HG03378 (cell line): ENCODE data around the gene PELO.
"Not testable (repeated sequence)": the region's sequence is repeated elsewhere in the genome, so short reads cannot be mapped to it uniquely, and the experiment has no call there.

Experiments used
- ATAC-seq: cut with Tn5 transposase; IDR thresholded peaks from one replicate; pipeline ENCODE4 v1.9.1; 2021; ENCODE audit warnings: mild to moderate bottlenecking, moderate library complexity; ENCODE audit not compliant: unreplicated experiment

Gene PELO, protein sequence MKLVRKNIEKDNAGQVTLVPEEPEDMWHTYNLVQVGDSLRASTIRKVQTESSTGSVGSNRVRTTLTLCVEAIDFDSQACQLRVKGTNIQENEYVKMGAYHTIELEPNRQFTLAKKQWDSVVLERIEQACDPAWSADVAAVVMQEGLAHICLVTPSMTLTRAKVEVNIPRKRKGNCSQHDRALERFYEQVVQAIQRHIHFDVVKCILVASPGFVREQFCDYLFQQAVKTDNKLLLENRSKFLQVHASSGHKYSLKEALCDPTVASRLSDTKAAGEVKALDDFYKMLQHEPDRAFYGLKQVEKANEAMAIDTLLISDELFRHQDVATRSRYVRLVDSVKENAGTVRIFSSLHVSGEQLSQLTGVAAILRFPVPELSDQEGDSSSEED

DNA sequence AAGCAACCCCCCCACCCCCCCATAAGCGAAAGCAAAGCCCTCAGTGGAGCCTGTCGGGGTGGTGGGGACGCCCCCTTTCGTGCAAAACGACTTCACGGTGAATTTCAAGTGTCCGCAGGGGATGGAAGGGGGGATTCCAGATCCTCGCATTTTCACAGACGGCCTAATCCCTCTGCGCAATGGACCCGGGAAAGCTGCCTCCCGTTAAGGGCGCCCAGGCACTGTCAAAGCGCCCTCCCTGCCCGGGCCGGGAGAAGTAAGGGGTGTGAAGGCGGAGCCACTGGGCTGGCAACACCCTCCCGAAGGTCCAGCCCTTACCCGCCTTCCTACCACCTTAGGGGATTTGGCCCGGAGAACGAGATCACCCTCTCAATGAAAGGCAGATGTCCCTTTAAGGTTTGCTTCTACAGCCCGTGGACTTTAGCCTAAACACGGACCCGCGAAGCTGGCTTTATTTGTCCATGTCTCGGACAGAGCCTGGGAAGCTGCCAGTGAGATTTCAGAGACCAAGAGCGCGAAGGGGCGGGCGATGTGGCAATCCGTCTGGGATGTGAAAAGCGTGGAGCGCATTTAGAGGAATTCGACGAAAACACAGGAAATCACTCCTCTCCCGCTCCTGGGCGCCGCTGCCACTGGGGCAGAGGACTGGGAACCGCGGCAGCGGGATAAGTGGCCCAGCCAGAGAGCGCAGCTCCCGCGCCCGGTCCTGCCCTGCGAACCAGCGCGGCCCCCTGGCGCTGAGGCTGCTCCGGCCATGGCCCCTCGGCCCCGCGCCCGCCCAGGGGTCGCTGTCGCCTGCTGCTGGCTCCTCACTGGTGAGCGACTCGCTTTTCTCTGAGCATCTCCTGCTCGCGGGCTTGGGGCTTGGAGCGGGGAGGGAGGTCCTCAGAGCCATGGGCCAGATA is at the start of gene PELO, which contains the start of gene ITGA1:
Gene PELO (plus strand): TSS at position 317 of the 905 bp plus-strand sequence. CDS start 12,479 bp downstream, outside the sequence.
Gene ITGA1 (plus strand): TSS at position 317 of the 905 bp plus-strand sequence. CDS start 438 bp downstream, at position 755.
- peak; percentile 74 for ATAC-seq

DNA sequence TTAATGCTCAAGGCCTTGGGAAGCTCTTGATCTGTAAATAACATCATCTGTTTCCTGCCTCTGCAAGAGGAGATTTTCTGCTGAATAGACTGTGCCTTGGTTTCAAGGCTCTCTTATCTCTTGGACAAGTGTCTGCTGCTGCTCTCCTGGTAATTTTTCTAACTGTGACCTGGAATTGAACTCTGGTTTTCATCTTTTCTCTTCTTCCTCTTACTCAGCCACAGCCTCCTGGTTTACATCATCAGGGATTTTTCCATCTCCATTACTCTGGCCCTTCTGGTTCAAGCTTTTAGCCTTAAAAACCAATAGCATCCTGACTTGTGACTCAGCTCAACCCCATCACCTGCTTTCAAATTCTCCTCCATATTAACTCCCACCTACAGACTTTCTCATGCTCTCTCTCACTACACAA is 49.6 kb upstream of the PELO start:
- ATAC-seq, result peak; percentile 70

DNA sequence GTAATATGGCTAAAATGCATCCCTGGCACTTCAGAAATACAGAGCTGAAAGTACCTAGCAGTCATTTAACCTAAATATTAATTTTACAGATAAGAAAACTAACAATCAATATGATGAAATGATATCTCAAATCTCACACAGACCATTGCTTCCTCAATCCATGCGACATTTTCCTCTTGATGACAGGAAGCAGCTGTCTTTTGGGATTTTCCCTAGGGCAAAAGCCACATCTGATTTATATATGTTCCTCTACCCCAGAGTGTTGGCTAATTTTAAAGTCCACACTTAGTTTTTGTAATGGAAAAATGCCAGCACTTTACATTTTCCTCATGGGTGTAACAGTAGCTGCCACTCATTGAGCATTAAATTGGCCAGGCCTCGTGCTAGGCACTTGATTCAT is 47.7 kb upstream of the PELO start:
- ATAC-seq, result no peak

DNA sequence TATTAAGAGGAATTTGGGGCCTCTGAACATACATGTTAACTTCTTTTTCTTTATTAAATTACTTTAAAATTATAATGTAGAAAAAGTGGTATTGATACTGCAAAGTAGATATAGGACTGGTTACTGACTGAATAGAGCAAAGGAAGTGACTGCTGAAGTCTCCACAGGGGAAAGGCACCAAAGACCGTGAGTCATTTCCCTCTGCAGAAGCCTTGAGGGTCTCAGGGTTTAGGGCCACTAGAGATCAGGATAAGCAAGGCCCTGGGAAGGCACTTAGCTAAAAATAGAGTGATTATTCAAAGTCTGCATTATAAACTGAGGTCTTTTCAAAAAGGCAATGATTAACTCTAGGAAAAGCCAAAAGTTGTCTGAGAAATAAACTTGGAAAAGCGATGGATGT is 44.7 kb upstream of the PELO start:
- no peak for ATAC-seq

DNA sequence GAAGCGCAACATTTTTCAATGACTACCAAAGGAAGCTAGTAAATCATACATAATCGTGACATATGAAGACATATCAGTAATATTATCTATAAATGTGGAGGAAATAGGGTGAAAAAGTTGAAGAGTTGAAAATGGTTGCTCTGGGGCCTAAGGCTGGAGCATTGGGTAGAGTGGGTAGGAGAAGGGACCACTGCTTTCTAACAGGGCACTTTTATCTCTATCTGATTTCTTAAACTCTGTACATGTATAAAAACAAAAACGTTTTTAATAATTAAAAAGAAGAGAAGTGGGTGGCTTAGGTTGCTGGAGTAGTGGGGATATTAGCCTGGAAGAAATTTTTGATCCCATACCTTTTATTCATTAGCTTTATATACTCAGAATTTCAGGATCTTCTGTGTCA is 44.2 kb upstream of the PELO start:
- ATAC-seq, result no peak

DNA sequence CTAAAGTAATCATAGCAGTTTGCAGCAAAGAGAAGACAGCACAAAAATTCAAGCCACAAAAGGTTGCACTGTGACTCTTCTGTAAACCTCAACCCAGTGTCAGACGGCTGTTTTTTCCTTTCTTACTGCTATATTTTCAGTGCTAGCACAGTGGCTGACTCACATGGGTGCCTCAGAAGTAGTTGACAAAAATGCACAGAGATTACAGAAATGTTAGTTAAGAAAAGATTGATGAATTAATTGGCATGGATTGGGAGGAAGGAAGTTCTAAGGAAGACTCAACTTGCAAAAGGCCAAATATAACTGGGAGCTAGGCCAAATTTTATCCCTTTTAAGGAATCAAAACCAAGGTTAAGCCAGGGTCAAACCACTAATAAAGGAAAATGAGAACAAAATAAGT is 43.7 kb upstream of the PELO start:
- ATAC-seq, result peak; percentile 89

DNA sequence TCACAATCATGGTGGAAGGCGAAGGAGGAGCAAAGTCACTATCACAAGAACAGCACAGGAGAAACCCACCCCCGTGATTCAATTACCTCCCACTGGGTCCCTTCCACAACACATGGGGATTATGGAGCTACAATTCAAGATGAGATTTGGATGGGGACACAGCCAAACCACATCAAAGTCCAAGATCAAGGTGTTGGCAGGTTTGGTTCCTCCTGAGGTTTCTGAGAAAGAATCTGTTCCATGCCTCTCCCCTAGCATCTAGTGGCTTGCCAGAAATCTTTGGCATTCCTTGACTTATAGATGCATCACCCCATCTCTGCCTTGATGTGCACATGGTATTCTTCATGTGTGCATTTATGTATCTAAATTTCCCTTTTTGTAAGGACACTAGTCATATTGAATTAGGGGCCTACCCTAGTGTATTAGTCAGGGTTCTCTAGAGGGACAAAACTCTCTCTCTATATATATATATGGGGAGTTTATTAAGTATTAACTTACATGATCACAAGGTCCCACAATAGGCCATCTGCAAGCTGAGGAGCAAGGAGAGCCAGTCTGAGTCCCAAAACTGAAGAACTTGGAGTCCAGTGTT is 42.8 kb upstream of the PELO start:
- ATAC-seq, result not testable (repeated sequence)

DNA sequence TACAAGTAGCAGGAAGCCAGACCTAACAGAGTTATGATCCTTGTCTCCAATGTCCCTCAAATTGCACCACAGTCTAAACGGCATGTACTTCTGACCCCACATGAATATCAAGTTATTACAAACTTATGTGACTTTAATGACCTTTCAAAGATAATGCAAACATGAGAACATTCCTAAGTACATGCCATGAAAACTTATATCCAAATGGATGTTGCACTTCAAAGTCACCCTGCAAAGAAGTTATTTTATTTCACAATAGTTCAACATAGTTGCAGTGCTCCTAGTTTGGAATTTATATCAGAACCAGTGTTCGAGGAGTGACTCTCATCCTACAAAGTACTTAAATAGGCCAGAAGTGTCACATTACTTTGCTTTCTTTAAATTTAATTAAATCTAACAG is 41.2 kb upstream of the PELO start:
- ATAC-seq, result no peak

DNA sequence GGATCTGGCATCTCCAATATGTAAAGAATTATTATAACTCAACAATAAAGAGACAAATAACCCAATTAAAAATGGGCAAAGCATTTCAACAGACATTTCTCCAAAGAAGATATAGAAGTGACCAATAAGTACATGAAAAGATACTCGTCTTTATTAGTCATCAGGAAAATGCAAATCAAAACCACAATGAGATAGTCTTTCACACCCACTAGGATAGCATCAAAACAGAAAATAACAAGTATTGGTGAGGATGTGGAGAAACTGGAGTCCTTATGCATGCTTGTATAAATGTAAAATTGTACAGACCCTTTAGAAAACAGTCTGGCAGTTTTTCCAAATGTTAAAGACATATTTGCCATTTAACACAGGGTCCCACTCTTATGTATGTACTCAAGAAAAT is 39.1 kb upstream of the PELO start:
- ATAC-seq, result peak; percentile 73

DNA sequence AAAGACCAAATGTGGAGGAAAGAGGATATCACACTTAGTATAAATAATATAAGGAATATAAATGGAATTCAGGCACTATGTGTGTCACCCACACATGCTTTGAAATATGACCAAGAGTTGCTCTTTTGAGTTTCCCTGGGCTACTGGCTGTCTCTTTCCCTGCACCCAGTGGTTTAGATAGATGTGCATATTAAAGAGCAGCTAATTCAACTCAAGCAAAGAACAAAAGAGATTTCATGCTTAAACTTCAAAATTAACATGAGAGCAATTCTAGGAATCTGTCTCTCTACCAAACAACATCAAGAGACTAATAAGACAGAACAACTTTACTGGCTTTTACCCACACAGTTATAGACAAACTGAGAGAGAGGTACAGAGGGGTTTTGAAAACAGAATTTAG is 38.0 kb upstream of the PELO start:
- no peak for ATAC-seq

DNA sequence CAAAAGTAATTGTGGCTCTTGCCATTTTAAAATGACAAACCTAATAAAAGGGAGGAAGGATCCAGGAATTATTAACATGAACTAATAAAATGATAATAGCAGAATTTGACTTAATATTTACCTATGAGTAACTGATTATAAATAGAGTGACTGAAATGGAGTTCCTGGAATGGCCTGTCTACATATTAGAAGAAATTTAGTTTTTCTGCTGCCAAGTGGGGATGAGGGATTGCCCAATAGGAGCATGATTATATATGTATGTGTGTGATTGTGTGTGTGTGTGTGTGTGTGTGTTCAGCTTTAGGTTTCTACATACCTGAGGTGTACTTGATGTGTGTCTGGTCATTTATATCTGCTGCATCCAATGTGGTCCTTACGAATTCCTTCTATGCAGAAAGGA is 36.6 kb upstream of the PELO start:
- no peak for ATAC-seq

DNA sequence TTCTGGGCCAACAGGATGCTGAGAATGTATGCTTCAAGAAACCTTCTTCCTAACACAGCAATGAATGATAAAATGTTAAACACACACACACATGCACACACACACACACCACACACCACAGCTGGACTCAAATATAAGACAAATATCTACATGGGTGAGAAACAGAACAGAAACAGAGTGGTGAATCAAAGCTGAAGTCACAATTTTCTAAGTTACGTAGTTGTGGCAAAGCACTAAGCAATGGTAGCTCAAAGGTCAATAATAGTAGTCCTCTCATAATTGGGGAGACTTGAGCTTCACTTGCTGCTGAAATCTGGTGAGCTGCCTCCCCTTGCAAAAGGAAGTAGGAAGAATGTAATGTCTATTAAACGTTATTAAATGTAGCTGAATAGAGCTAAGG is 33.7 kb upstream of the PELO start:
- no peak for ATAC-seq

DNA sequence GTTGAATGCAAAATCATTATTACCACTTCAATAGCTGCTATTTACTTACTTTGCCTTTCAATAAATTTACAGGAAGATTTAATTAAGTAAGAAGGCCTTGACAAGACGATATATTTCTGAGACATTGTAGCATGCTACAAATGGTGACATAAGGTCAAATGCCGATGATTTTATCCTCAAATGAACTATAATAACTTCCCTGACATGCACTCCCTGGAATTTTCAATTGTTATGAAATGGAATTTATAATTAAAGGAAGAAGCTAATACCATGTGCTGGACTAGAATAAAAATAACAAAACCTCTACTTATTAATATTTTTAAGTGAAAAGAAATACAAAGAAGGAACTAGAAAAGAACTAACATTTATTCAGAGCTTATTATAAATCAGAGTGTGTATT is 30.2 kb upstream of the PELO start:
- ATAC-seq, result no peak

DNA sequence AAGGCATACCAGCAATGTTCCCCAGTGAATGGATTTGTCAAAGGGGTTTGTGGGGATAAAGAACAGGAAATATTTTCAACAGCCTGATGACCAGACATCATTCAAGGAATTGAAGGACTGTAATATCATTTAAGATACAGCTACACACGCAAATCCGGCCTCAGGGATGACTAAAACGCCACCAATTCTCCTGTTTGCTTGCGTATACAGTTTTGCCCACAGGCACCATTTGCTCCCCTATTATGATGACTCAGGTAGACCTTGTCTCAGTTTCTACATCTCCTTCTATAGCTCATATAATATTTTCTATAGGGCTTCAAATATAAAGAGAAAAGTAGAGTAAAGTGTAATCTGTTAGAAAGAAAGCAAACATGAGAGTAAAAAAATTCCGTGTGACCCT is 29.7 kb upstream of the PELO start:
- no peak for ATAC-seq

DNA sequence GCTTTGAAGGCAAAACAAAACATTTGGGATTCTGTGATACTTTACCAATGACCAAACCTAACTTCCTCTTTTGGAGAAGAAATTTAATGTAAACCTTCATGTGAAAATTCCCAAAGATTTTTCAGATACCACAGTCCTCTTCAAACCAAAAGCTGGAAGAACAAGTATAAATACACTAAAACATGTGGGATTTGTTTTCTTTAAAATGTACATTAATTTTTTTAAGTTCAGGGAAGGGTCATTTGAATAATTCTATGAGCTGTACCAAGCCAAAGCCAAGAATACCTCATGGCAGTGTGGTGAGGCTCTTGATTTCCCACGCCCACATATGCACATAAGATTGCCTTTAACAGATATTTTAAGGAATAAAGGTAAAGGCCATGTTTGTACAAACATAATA is 28.4 kb upstream of the PELO start:
- ATAC-seq, result no peak

DNA sequence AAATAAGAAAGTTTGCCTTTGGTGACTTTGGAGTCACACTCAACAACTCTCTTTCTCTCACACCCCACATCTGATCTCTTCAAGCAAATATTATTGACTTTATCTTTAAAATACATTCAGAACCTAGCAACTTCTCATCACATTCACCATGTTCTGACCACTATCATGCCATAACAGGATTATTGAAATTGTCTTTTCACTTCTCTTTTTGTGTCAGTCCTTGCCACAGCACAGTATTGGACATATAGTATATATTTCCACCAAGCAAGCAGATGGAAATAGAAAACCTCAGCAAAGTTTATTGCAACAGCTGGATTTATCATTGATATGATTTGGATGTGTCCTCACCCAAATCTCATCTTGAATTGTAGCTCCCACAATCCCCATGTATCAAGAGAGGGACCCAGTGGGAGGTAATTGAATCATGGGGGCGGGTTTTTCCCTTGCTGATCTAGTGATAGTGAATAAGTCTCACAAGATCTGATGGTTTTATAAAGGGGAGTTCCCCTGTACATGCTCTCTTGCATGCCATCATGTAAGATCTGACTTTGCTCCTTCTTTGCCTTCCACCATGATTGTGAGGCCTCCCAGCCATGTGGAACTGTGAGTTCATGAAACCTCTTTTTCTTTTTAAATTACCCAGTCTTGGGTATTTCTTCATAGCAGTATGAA is 26.9 kb upstream of the PELO start:
- peak; percentile 71 for ATAC-seq

DNA sequence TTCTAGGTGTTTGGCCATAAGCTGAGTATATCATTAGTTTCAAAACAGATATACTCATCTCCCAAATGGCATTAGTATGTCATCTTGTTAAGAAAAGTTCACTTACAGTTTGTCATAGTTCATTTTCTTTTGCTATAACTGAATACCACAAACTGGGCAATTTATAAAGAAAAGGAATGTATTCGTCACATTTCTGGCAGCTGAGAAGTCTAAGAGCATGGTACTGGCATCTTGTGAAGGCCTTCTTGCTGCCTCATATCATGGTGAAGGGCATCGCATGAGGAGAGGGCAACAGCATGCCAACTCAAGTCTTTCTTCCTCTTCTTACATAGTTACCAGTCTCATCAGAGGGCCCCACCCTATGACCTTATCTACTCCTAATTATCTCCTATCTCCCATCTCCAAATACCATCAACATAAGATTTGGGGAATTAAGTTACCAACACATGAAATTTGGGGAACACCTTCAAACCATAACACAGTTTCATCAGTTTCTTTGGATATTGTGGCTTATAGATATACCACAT is 20.4 kb upstream of the PELO start:
- no peak for ATAC-seq

DNA sequence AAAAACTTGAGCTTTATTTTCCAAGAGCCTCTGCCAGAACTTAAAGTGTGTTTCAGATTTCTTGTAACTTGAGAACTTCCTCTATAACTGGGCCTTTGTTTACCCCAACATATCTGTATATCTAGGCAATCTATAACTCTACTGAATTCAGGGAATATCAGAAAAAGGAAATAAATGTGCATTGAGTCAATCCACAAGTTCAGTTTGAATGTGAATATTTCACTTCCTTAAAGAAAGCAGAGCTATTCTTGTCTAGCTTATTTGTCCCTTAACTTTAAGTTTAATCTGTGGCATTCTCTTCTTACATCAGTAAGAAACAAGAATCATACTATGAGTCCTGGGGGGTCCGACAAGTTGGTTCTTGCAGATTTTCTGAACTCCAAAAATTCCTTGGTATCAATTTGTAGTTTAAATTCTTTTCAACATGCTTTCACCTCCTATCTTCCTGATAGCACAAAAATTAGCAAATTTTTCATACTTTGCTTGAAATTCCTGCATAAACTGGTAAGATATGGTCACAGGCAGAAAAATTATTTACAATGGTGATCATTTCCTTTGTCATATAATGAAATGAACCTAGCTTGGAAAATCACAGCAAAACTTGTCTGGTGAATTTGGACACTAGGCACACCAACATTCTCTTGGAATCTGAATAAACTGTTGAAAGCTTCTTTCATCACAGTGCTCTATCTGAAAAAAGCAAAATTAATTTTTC is 19.8 kb upstream of the PELO start:
- ATAC-seq, result peak; percentile 57

DNA sequence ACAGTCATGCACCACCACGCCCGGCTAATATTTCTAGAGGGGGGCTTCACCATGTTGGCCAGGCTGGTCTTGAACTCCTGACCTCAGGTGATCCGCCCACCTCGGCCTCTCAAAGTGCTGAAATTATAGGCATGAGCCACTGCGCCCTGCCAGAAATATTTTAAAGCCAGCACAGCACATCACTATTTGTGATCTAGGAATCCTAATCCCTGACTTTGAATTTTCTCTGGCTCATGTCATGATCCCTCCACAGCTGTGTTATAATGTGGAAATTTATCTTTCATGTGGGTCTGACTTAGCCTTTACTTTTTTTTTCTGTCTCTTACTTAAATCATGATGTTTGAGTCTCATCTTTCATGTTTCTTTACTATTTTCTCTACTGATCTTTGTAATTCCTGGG is 18.7 kb upstream of the PELO start:
- ATAC-seq, result no peak

DNA sequence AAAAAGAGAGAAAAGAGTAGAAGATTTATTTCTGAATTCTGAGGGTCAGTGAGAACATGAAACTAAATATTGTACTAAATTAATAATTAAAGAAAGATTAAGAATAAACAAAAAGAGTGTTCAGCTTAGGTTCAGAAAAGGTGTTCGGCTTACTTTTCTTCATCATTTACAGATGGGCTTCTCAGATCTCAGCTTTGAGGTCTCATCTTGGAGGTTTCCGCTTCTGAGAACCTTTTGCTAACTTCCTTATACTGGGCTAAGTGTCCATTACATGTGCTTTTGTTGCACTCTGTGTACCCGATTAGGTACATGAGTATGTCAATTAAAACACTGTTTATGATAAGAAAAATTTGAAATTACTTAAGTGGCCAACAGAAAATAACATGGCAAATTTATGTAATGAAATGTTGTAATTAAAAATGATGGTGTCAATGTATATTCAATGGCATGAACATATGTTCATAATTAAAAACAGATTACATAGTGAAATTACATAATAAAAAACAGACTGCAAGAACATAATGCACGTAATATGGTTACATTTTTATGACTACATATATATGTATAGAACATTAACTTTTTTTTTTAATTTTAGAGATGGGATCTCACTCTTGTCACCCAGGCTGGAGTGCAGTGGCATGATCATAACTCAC is 17.3 kb upstream of the PELO start:
- no peak for ATAC-seq
